OCI-LY1 (cell line): Measurements from ENCODE around the gene EHD1.

Source experiments
- EZH2 ChIP-seq: fragments of 200-600 bp; sonication (generic), shearing (Covaris generic); IDR thresholded peaks from 2 replicates; pipeline ENCODE4 v1.8.0; 2017; ENCODE audit warnings: borderline replicate concordance, mixed run types, mild to moderate bottlenecking, antibody characterized with exemption, low read length, moderate library complexity, mixed read lengths
- TF ChIP-seq, protein P1 (sequence below): fragments of 200-600 bp; sonication (generic), shearing (Covaris generic); IDR thresholded peaks from 2 replicates; pipeline ENCODE4 v1.5.1; 2017; ENCODE audit warnings: mild to moderate bottlenecking, antibody characterized with exemption, low read length, moderate library complexity, mixed read lengths

DNA sequence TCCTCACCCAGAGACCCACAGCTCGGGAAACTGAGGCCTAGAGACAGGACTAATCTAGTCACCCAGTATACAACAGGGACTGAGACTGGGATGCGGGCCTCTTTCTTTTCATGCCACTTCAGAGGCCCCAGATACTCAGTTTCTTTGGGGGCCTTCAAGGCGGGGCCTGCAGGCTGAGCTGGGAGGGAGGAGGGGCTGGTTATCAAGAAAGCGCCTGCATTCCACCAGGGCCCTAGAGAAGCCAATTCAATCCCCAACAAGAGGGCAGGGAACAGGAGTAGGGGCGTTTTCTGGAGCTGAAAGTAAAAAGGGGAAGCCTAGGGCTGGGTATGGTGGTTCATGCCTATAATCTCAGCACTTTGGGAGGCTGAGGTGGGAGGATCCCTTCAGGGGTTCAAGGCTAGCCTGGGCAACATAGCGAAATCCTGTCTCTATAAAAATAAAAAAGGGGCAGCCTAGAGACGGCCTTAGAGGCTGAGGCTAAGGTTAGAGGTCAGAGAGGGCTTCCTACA, 37.0 kb upstream of the EHD1 start:
- TF ChIP-seq, protein P1, sequence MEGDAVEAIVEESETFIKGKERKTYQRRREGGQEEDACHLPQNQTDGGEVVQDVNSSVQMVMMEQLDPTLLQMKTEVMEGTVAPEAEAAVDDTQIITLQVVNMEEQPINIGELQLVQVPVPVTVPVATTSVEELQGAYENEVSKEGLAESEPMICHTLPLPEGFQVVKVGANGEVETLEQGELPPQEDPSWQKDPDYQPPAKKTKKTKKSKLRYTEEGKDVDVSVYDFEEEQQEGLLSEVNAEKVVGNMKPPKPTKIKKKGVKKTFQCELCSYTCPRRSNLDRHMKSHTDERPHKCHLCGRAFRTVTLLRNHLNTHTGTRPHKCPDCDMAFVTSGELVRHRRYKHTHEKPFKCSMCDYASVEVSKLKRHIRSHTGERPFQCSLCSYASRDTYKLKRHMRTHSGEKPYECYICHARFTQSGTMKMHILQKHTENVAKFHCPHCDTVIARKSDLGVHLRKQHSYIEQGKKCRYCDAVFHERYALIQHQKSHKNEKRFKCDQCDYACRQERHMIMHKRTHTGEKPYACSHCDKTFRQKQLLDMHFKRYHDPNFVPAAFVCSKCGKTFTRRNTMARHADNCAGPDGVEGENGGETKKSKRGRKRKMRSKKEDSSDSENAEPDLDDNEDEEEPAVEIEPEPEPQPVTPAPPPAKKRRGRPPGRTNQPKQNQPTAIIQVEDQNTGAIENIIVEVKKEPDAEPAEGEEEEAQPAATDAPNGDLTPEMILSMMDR: no peak
- no peak for TF ChIP-seq EZH2
